D721Med (cell line): ENCODE measurements around the gene CARD18.
"Not testable (repeated sequence)": the region's sequence is repeated elsewhere in the genome, so short reads cannot be mapped to it uniquely, and the experiment has no call there.

Experiments
- DNase-seq: peaks from one replicate; pipeline ENCODE4 v3.0.0; 2011; ENCODE audit warnings: low spot score; ENCODE audit not compliant: insufficient read length
- FAIRE-seq: peaks from 2 replicates; lab custom pipeline; 2011; peaks lifted over from hg19 to GRCh38; lab: Jason Lieb, UNC
- CTCF ChIP-seq: IDR thresholded peaks from 2 replicates; pipeline ENCODE4 v1.5.1; 2012; ENCODE audit warnings: mild to moderate bottlenecking, control low read depth; ENCODE audit not compliant: insufficient read depth; ENCODE audit errors: missing control alignments

Gene CARD18

GRCh38 chr11:105104292-105104691 lies 35.3 kb downstream of the CARD18 start:
- no peak for DNase-seq
- TF ChIP-seq CTCF: no peak
- no peak for FAIRE-seq

DNA sequence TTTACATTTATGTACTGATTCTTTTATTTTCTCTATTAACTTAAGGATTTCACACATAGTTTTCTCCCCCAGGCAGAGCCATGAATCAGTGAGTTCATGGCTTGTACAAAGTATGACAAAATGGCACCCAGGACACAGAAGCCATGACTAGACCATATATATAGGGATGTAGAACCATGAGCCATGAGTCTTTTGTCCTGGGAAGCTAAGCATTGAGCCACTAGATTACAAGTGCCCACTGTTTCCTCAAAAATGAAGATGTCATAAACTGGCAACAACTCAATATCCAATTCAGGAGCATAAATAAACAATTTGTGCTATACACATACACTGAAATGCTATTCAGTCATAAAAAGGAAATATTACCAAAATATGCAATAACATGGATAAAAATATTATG lies 36.2 kb downstream of the CARD18 start:
- FAIRE-seq (no peak), DNase-seq (no peak)
- TF ChIP-seq CTCF: no peak

DNA sequence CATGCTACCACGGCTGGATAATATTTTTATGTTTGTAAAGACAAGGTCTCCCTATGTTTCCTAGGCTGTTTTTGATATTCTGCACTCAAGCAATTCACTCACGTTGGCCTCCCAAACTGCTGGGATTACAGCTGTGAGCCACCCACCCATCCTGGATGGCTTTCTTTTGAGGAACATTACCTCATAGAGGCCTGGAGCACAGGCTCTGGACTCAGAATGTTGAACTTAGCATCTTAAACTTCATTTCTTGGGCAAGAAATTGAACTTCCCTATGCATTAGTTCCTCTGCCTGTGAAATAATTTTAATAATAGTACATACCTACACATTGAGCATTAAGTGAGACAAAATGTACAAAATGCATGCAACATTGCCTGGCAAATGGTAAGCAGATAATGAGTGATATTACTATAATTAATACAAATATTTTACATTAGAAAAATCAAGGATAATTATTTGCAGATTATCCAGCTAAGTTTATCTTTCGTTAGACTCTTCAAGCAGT lies 37.4 kb downstream of the CARD18 start:
- not testable (repeated sequence) for DNase-seq, FAIRE-seq

DNA sequence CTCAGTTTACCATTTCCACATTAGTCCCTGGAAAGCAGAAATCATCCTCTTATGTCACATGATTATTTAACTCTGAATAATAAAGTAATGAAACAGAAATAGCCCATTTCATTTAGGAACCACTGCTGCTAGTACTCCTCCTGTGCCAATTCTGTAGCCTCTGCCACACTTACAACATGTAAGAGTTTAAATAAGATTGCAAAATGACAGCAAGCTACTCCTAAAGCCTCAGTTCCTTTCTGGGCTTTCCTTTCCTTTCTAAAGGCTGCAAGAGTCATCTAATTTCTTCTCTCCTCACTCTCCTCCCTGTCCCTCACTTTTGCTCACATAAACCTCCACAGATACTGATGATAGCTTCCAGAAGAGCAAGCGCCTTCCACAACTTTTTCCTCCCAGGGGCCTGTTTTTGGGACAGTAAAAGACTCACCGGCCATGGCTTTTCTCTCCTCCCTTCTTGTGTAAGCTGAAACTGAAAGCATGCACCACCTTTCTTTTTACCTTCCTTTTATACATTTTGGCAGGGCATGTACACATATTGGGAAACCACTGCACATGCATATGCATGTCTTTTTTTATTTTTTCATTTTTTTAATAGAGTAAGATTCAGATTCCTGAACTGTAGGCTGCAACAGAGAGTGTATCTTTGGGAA lies 38.5 kb downstream of the CARD18 start:
- FAIRE-seq: no peak
- no peak for DNase-seq

DNA sequence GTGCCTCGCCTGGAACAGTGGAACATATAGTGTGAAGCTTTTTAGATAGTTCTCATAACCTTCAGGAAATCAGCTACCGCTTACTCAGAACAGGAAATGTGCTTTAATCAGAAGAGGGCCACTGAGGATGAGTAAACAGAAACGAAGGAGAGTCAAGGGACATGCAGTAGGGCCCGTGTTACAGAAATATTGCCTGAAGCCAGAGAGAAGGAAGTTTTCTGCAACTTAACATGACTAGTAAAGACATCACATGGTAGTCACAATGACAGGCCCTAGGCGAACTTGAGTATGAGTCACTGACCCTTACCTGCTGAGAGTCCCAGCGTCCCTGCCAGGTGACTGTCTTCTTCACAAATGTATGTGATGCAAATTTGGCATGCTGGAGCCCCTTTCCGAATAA lies 39.4 kb downstream of the CARD18 start:
- FAIRE-seq (no peak), DNase-seq (no peak)
- no peak for TF ChIP-seq CTCF

More for the DNA sequence above, 38.5 kb downstream of the CARD18 start:
- TF ChIP-seq CTCF: no peak

- not testable (repeated sequence) for DNase-seq, FAIRE-seq
These were observed 40.0 kb downstream of the CARD18 start for GRCh38 chr11:105099594-105099993.

DNA sequence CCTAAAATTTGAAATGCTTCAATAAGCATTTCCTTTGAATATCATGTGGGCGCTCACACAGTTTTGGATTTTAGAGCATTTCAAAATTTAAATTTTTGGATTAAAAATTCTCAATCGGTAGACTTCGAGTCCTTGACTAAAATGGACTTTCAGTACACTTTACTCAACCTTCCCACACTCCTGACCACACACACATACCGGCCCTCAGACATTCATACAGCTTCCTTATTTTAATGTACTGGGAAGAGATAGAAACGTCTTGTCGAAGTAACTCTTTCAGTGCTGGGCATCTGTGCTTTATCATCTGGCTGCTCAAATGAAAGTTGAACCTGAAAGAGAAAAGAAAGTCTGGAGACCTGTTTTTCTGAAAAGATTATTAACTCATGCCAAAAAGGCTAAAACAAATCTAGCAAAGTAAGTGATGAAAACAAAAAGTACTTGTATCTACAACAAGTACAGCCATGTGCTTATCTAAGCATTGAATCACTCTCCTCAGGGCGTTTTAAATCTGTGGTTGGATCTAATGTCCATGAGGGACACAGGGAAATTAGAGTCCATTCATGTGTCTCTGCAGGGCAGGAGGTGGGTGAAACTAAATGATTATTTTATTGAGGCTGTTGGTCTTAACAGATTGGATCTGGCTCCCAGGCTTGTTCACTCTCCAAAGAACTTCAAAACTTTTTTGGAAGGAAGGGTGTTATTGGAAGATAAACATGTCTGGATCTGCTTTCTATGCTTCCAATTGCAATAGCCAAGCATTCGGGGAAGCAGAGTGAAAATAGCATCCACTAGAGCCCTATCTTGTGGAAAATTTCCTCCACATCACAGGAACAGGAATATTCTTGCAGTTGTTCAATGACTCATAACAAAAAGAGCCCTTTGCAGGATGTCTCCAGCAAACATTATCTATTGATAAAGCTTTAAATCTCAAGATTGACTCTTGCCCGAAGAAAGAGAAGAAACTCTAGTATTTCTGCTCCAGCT lies 47.0 kb downstream of the CARD18 start:
- no peak for DNase-seq
- no peak for FAIRE-seq
- no peak for TF ChIP-seq CTCF
